ENCODE data around the gene CTU1. TPM values are rescaled to one million over a fixed set of nuclear protein-coding genes. Genes with fewer than 3 reads are reported as not detected.
A peak's percentile ranks its signal among the peaks of the same experiment; 100 is the strongest.

The CTU1 gene
- total RNA-seq, 2 experiments from 2014 or later = 1.4 to 1.6 TPM

DNA sequence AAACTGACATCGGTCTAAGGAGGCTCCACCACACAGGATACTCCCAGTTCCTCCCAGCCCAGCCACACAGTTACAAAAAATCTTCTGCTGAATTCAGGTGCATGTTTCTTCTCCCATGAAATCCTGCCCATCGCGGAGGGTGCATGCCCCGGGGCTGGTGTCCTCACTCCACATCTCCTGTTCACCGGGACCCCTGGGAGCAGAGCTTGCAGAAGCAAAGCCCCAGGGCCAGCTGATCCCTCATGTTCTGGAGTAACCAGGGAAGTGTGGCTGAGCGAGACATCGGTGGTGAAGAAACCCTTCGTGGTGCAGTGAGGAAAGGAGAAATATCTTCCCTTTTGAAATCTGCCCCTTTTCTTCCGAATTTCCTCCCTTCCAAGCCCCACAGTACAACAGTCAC lies 15.6 kb upstream of the CTU1 start:
- peak overlapping the region; percentile 77 for H3K4me3 Mint-ChIP-seq
- H3K4me1 Mint-ChIP-seq (ENCODE audit: low read depth) = peaks cover 89% of the 10 kb centered on the region
- no peaks in the 10 kb centered on the region for H3K36me3 ChIP-seq (ENCODE audit: insufficient read depth, low read length)
- H3K27ac ChIP-seq (ENCODE audit: low read depth in 1 of 2, low read length in 2 of 2) = peak overlapping the region; percentile 54 to 79
- no peaks in the 10 kb centered on the region for H3K27me3 ChIP-seq (ENCODE audit: control insufficient read depth in 1 of 2, insufficient read depth in 2 of 2, low read length in 2 of 2)
- ATAC-seq (ENCODE audit: poor library complexity) (no peak), DNase-seq (no peak)
- peak overlapping the region; percentile 35 for H3K4me3 ChIP-seq (ENCODE audit: low read length)
- peaks cover 2% of the 10 kb centered on the region for H3K9me3 Mint-ChIP-seq
- H3K4me1 ChIP-seq (ENCODE audit: insufficient read depth, low read length) = peaks cover 84% of the 10 kb centered on the region
- peaks cover 0 to 8% of the 10 kb centered on the region in 2 experiments for H3K9me3 ChIP-seq (ENCODE audit: control insufficient read depth in 1 of 2, insufficient read depth in 1 of 2, low read length in 2 of 2)
- TF ChIP-seq, protein P1, sequence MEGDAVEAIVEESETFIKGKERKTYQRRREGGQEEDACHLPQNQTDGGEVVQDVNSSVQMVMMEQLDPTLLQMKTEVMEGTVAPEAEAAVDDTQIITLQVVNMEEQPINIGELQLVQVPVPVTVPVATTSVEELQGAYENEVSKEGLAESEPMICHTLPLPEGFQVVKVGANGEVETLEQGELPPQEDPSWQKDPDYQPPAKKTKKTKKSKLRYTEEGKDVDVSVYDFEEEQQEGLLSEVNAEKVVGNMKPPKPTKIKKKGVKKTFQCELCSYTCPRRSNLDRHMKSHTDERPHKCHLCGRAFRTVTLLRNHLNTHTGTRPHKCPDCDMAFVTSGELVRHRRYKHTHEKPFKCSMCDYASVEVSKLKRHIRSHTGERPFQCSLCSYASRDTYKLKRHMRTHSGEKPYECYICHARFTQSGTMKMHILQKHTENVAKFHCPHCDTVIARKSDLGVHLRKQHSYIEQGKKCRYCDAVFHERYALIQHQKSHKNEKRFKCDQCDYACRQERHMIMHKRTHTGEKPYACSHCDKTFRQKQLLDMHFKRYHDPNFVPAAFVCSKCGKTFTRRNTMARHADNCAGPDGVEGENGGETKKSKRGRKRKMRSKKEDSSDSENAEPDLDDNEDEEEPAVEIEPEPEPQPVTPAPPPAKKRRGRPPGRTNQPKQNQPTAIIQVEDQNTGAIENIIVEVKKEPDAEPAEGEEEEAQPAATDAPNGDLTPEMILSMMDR (IDR thresholded peaks at IDR 0.05) = no peak
- ChIA-PET POLR2A (interaction anchor here (1.7 kb wide), 1 partner anchor 8 kb away, joined by 7 read pairs; no protein-coding TSS in a partner anchor), CTCF (no interaction called here)
- no peaks in the 10 kb centered on the region for H3K27me3 Mint-ChIP-seq
- H3K36me3 Mint-ChIP-seq (ENCODE audit: low read depth) = peaks cover 4% of the 10 kb centered on the region
- H3K27ac Mint-ChIP-seq = peak overlapping the region; percentile 89
- intact Hi-C loops (cut with DNase I, micrococcal nuclease) = loop anchor here in 1 of 2 experiments (5.0 kb wide), 1 partner anchor 33 kb away; no protein-coding TSS in a partner anchor

DNA sequence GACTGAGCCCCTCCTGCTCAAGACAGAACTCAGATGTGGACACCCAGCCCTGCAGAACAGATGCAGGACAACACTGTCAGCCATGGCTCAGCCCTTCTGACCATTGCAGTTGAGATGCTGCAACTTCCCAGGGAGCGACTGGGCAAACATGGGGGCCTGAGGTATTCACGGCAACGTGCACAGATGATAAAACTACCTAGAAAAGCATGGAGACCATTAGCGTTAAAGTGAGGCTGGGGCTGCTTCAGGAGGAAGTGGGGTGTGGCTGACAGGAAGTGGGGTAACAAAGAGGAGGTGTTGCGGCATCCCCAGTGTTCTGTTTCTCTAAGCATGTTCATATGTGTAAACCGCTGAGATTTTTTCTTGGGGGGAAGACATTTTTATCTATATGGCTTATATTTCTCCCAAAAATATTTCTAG lies 15.2 kb upstream of the CTU1 start:
- CTCF ChIA-PET = no interaction called here
- peaks cover 0 to 8% of the 10 kb centered on the region in 2 experiments for H3K9me3 ChIP-seq (ENCODE audit: control insufficient read depth in 1 of 2, insufficient read depth in 1 of 2, low read length in 2 of 2)
- peak; percentile 97 for ATAC-seq (ENCODE audit: poor library complexity)

DNA sequence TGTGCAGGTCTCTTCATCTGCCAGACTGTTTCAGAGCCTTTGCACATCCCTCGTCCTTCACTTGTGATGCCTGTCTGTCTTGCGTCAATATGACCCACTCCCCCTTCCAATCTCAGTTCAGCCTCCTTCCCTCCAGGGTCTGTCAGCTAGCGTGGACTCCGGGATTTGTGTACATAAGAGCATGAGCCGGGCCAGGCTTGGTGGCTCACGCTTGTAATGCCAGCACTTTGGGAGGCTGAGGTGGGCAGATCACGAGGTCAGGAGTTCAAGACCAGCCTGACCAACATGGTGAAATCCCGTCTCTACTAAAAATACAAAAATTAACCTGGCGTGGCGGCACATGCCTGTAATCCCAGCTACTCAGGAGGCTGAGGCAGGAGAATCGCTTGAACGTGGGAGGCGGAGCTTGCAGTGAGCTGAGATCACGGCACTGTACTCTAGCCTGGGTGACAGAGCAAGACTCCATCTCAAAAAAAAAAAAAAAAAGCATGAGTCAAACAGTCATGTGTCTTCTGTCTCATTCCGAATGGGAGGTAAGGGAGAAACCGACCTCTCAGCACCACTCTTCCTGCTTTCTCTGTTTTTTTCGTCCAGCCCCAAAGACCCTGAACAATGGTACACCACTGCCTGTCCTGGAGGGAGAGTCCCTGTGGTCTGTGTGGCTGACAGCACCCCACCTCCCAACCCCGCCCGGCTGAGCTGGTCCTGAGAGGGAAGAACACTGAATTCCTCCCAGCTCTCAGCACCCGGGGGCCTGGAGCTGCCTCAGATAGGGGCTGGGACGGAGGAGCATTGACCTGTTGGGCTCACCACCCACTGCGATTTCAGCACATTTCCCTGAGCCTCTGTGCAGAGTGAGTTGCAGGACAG lies 14.1 kb upstream of the CTU1 start:
- intact Hi-C loops (cut with DNase I, micrococcal nuclease) = loop anchor here in 1 of 2 experiments (5.0 kb wide), 1 partner anchor 35 kb away; no protein-coding TSS in a partner anchor
- POLR2A ChIA-PET = no interaction called here
- TF ChIP-seq, protein P1 (IDR thresholded peaks at IDR 0.05) = no peak
- peak overlapping the region; percentile 89 for H3K27ac Mint-ChIP-seq
- H3K9me3 ChIP-seq (ENCODE audit: control insufficient read depth in 1 of 2, insufficient read depth in 1 of 2, low read length in 2 of 2) = peaks cover 0 to 8% of the 10 kb centered on the region in 2 experiments
- no peaks in the 10 kb centered on the region for H3K27me3 Mint-ChIP-seq
- peaks cover 2% of the 10 kb centered on the region for H3K9me3 Mint-ChIP-seq
- CTCF ChIA-PET = no interaction called here
- H3K4me1 ChIP-seq (ENCODE audit: insufficient read depth, low read length) = peaks cover 70% of the 10 kb centered on the region
- H3K36me3 Mint-ChIP-seq (ENCODE audit: low read depth) = peaks cover 4% of the 10 kb centered on the region
- peak overlapping the region in 1 of 2 donors; percentile 66 for H3K27ac ChIP-seq (ENCODE audit: low read depth in 1 of 2, low read length in 2 of 2)
- H3K36me3 ChIP-seq (ENCODE audit: insufficient read depth, low read length) = no peaks in the 10 kb centered on the region
- ATAC-seq (ENCODE audit: poor library complexity) (no peak), DNase-seq (peak in 2 of 14 experiments; percentile 43 to 60)
- peak overlapping the region; percentile 35 for H3K4me3 ChIP-seq (ENCODE audit: low read length)
- peak overlapping the region; percentile 25 for H3K4me3 Mint-ChIP-seq
- H3K27me3 ChIP-seq (ENCODE audit: control insufficient read depth in 1 of 2, insufficient read depth in 2 of 2, low read length in 2 of 2) = no peaks in the 10 kb centered on the region
- peaks cover 78% of the 10 kb centered on the region for H3K4me1 Mint-ChIP-seq (ENCODE audit: low read depth)

More for the DNA sequence above, 15.2 kb upstream of the CTU1 start:
- POLR2A ChIA-PET = interaction anchor here (1.7 kb wide), 1 partner anchor 9 kb away, joined by 7 read pairs; no protein-coding TSS in a partner anchor
- H3K27me3 ChIP-seq (ENCODE audit: control insufficient read depth in 1 of 2, insufficient read depth in 2 of 2, low read length in 2 of 2) = no peaks in the 10 kb centered on the region
- H3K36me3 ChIP-seq (ENCODE audit: insufficient read depth, low read length) = no peaks in the 10 kb centered on the region
- H3K4me3 ChIP-seq (ENCODE audit: low read length) = peak overlapping the region; percentile 35
- Mint-ChIP-seq H3K36me3 (ENCODE audit: low read depth) (peaks cover 4% of the 10 kb centered on the region), H3K4me1 (ENCODE audit: low read depth) (peaks cover 86% of the 10 kb centered on the region), H3K4me3 (peak overlapping the region; percentile 77), H3K27ac (peak overlapping the region; percentile 89), H3K27me3 (no peaks in the 10 kb centered on the region), H3K9me3 (peaks cover 2% of the 10 kb centered on the region)
- intact Hi-C loops (cut with DNase I, micrococcal nuclease) = loop anchor here in 1 of 2 experiments (5.0 kb wide), 1 partner anchor 34 kb away; no protein-coding TSS in a partner anchor
- peak overlapping the region in 1 of 2 donors; percentile 79 for H3K27ac ChIP-seq (ENCODE audit: low read depth in 1 of 2, low read length in 2 of 2)
- DNase-seq = peak in 12 of 14 experiments; percentile 28 to 88 (median 50)
- H3K4me1 ChIP-seq (ENCODE audit: insufficient read depth, low read length) = peaks cover 80% of the 10 kb centered on the region
- TF ChIP-seq, protein P1 (IDR thresholded peaks at IDR 0.05) = no peak
